ENCODE measurements around the gene ARHGAP6.

GRCh38 chrX:11298600-11298999, 367.1 kb downstream of the ARHGAP6 start:
- TF ChIP-seq CTCF (IDR thresholded peaks at IDR 0.05): no peak
- no peak for TF ChIP-seq EZH2 (IDR thresholded peaks at IDR 0.05)

All from neural progenitor cell (in vitro differentiated cells).